Measurements from ENCODE around the gene ITGA11. TPM values are rescaled to one million over a fixed set of nuclear protein-coding genes. Genes with fewer than 3 reads are reported as not detected.

ITGA11 gene
- total RNA-seq, 1 donor from 2014 or later: not detected

DNA sequence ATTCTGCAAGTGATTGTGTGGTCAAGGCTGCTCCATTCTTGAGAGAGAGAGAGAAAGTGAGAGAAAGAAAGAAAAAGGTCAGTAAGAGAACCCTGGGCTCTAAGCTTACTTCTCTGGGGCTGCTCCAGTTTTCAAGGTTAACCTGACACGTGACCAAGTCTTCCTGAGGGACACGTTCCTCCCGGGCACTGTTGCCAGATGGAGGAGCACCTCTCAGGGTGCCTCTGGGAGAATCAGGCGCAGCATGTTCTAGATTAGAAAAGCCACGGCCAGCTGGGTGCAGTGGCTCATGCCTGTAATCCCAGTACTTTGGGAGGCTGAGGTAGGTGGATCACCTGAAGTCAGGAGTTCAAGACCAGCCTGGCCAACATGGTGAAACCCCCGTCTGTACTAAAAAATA is 60.8 kb downstream of the ITGA11 start:
- H3K27me3 Mint-ChIP-seq: peaks cover 17% of the 10 kb centered on the region
- H3K4me1 Mint-ChIP-seq (ENCODE audit: low read depth): no peaks in the 10 kb centered on the region
- H3K27ac Mint-ChIP-seq: no peak overlapping the region
- H3K4me3 Mint-ChIP-seq (ENCODE audit: low read depth): no peak overlapping the region
- H3K9me3 Mint-ChIP-seq (ENCODE audit: low read depth): no peaks in the 10 kb centered on the region
- H3K36me3 Mint-ChIP-seq (ENCODE audit: insufficient read depth): no peaks in the 10 kb centered on the region
- no peak for DNase-seq (ENCODE audit: low spot score, unreplicated experiment)
- TF ChIP-seq, protein P1, sequence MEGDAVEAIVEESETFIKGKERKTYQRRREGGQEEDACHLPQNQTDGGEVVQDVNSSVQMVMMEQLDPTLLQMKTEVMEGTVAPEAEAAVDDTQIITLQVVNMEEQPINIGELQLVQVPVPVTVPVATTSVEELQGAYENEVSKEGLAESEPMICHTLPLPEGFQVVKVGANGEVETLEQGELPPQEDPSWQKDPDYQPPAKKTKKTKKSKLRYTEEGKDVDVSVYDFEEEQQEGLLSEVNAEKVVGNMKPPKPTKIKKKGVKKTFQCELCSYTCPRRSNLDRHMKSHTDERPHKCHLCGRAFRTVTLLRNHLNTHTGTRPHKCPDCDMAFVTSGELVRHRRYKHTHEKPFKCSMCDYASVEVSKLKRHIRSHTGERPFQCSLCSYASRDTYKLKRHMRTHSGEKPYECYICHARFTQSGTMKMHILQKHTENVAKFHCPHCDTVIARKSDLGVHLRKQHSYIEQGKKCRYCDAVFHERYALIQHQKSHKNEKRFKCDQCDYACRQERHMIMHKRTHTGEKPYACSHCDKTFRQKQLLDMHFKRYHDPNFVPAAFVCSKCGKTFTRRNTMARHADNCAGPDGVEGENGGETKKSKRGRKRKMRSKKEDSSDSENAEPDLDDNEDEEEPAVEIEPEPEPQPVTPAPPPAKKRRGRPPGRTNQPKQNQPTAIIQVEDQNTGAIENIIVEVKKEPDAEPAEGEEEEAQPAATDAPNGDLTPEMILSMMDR (IDR thresholded peaks at IDR 0.05; ENCODE audit: unreplicated experiment): no peak

DNA sequence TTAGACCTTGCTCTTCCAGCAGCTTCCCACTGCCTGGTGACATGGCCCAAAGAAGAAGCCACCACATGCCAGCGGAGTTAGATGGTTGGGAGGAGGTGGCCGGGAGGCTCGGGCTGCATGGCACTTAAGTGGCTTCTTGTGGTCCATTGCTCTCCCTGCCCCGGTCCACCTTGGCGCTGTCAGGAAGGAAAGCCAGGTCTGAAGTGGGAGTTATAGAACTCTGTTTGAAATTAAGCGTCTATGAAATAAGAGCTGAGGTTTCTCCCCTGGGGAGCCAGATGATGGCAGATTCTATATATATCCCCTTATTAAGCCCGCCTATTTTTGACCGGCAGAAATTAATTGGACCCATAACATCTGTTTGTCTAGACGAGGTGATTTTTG is 61.2 kb downstream of the ITGA11 start:
- TF ChIP-seq, protein P1 (IDR thresholded peaks at IDR 0.05; ENCODE audit: unreplicated experiment): no peak
- H3K36me3 Mint-ChIP-seq (ENCODE audit: insufficient read depth): no peaks in the 10 kb centered on the region
- peaks cover 17% of the 10 kb centered on the region for H3K27me3 Mint-ChIP-seq
- H3K27ac Mint-ChIP-seq: no peak overlapping the region
- no peak for DNase-seq (ENCODE audit: low spot score, unreplicated experiment)
- no peak overlapping the region for H3K4me3 Mint-ChIP-seq (ENCODE audit: low read depth)
- H3K4me1 Mint-ChIP-seq (ENCODE audit: low read depth): no peaks in the 10 kb centered on the region
- H3K9me3 Mint-ChIP-seq (ENCODE audit: low read depth): no peaks in the 10 kb centered on the region

DNA sequence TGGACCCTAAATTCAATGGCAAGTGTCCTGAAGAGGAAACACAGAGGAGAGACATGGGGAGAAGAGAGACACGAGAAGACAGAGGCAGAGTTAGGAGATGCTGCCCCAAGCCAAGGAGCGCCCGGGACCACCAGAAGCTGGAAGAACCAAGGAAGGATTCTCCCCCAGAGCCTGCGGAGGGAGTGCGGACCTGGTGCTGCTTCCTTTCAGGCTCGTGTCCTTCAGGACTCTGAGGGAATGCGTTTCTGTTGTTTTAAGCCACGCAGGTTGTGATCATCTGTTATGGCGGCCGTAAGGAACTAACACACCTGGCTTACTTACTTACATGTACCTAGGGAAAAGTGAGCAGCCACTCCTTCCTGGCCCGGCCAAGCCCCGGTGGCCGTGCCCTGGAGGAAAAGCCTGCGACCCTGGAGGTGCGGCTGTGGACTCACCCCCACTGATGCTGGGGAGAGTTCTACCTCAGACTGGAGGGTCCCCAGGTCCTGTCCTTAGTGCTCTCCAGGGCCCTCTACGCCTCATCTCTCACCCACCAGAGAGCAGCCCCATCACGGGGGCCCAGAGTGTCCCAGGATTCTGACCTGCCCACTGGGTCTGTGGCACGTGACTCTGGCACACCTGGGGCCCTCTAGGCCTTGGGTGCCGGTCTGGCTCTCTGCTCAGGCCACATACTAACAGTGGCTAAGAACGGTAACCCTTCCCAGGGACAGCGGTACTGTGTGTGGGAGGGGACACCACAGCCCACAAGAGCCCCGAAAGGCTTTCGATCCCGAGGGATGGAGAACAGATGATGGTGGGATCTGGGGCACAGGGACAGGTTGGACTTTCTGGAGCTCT is 61.8 kb downstream of the ITGA11 start:
- DNase-seq (ENCODE audit: low spot score, unreplicated experiment): no peak
- Mint-ChIP-seq H3K27me3 (peaks cover 18% of the 10 kb centered on the region), H3K4me1 (ENCODE audit: low read depth) (no peaks in the 10 kb centered on the region), H3K9me3 (ENCODE audit: low read depth) (no peaks in the 10 kb centered on the region), H3K27ac (no peak overlapping the region), H3K36me3 (ENCODE audit: insufficient read depth) (no peaks in the 10 kb centered on the region), H3K4me3 (ENCODE audit: low read depth) (no peak overlapping the region)
- TF ChIP-seq, protein P1 (IDR thresholded peaks at IDR 0.05; ENCODE audit: unreplicated experiment): no peak

DNA sequence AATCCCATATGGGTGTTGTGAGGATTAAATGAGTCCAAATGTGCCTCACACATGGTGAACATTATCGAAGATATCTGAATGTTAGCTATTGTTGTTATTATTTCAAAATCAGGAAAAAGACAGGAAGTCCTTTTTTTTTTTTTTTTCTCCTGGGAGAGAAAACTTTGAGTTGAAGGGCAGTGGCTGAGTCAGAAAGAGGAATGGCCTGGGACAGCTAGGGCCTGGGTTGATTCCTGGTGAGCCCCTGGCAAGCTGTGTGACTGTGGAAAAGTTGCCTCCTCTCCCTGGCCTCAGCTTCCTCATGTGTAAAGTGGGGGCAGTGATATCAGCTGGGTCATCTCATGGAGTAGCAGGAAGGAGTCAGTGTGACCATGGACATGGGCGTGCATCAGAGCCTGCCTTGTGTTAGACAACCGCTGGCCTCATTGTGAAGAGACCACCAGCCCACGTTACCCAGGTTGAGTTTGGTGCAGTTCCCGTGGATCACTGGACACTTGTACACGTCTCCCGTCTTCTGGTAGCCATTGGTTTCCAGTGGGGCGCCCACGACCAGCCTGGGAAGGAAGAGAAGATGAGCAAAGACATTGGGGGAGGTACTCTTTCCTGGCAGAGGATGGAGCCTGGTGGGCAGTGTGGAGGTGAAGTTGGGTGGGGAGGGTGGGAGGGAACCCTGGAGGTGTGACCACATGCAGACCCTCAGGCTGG is 63.1 kb downstream of the ITGA11 start:
- no peaks in the 10 kb centered on the region for H3K4me1 Mint-ChIP-seq (ENCODE audit: low read depth)
- H3K27ac Mint-ChIP-seq: peak overlapping the region; percentile 73
- peaks cover 21% of the 10 kb centered on the region for H3K27me3 Mint-ChIP-seq
- no peaks in the 10 kb centered on the region for H3K9me3 Mint-ChIP-seq (ENCODE audit: low read depth)
- no peak for DNase-seq (ENCODE audit: low spot score, unreplicated experiment)
- TF ChIP-seq, protein P1 (IDR thresholded peaks at IDR 0.05; ENCODE audit: unreplicated experiment): no peak
- H3K36me3 Mint-ChIP-seq (ENCODE audit: insufficient read depth): no peaks in the 10 kb centered on the region
- no peak overlapping the region for H3K4me3 Mint-ChIP-seq (ENCODE audit: low read depth)

DNA sequence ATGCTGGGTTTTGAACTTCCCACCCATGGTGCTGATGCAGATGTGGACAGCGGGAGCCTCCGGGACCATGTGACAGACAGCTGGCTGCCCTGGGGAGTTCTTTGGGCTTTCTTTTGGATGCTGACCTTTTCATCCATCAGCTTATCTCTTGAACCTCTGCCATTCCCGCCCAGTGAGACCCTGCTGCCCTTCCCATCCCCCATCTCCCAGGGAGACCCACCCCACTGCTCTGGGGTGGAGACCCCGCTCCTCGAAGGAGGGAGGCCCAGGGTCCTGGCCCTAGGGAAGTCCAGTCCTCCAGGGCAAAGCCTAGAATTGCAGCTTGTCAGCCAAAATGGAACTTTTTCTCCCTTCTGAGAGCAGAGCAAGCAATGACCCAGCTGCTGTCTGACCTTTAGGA is 64.0 kb downstream of the ITGA11 start:
- Mint-ChIP-seq H3K9me3 (ENCODE audit: low read depth) (no peaks in the 10 kb centered on the region), H3K27me3 (peaks cover 18% of the 10 kb centered on the region), H3K4me1 (ENCODE audit: low read depth) (no peaks in the 10 kb centered on the region), H3K4me3 (ENCODE audit: low read depth) (no peak overlapping the region), H3K27ac (no peak overlapping the region), H3K36me3 (ENCODE audit: insufficient read depth) (no peaks in the 10 kb centered on the region)
- no peak for DNase-seq (ENCODE audit: low spot score, unreplicated experiment)
- TF ChIP-seq, protein P1 (IDR thresholded peaks at IDR 0.05; ENCODE audit: unreplicated experiment): no peak
